HG03460 (cell line): Measurements from ENCODE around the gene CREBBP.

Source experiments
- ATAC-seq: cut with Tn5 transposase; IDR thresholded peaks from one replicate; pipeline ENCODE4 v1.9.1; 2021; ENCODE audit not compliant: unreplicated experiment

Gene CREBBP

DNA sequence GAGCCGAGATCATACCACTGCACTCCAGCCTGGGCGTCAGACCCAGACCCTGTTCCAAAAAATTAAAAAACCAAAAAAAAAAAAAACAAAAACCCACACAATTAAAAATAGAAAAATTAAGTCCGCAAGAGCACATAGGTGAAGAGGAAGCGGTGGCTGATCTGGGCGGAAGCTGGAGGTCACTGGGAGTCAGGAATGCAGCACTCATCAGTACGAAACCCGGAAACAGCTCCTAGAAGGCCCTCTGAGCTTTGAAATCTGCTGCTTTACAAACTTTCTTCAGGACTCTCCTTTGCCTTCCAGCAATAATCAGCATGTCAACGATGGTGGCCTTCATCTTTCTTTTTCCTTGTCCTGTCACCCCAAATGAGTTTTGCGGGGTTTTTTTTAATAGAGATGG, 192.7 kb downstream of the CREBBP start:
- no peak for ATAC-seq

DNA sequence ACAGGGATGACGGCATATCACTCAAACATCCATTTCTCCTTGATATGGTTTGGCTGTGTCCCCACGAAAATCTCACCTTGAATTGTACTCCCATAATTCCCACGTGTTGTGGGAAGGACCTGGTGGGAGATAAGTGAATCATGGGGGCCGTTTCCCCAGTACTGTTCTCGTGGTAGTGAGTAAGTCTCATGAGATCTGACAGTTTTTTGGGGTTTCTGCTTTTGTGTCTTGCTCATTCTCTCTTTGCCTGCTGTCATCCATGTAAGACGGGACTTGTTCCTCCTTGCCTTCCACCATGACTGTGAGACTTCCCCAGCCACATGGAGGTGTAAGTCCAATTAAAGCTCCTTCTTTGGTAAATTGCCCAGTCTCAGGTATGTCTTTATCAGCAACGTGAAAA, 193.5 kb downstream of the CREBBP start:
- no peak for ATAC-seq

DNA sequence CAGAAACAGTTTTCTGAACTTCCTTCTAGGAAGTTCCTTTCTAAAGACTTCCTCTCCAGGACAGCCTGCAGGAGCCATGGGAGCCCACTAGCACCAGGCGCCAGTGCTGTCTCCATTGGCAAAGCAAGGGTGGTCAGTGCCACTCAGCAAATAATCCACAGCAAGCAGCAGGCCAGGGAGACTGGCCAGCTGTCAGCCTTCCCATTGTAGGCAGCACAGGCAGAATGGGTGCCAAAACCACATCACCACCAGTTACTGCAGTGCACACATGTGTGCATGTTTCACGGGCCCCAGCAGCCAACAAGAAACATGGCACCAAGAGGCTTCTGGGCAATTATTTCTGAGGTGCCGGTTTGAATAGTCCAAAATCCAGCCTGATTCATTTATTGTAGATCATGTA, 199.3 kb downstream of the CREBBP start:
- no peak for ATAC-seq

DNA sequence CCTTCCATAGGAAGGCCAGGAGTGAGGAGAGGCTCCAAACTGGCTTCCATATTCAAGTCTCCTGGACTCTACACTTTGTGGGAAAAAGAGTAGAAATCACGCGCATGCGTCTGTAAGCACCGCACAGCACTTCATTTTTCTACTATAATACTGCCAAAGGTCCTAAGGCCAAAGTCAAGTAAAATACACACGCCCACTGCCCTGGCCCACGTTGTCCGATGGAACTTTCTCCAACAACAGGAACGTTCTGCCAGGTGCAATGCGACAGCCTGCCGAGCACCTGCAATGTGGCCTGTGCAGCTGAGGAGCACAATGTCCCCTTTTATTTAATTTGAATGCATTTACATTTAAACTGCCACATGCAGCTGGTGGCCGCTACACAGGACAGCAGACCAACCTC, 202.5 kb downstream of the CREBBP start:
- no peak for ATAC-seq

DNA sequence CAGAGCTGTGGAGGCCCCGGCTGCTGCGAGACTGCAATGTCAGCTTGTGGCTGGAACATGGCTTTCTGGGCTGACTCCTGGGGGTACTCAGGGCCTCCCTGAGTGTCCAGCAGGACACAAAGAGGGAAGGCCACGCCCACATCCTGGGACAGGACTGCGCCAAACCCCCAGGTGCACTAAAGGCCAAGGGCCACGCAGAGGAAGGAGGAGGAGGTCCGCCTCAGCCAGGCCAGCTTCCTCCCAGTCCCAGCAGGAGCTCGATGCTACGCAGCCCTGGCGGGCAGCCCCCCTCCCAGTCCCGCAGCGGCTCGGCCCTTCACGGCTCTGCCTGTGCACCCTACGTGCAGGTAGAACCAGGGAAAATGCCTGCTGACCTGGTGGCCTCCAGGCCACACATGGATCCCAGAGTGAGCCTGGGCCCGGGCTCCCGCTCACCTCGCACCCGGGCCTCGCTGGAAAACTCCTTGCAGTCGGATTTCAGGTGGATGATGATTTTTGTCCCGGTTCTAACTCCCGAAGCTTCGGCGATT, 204.8 kb downstream of the CREBBP start:
- no peak for ATAC-seq
